Renal cortex interstitium (tissue), 15 donors: ENCODE data around the gene RFTN2. TPM values are rescaled to one million over a fixed set of nuclear protein-coding genes. Genes with fewer than 3 reads are reported as not detected.
A peak's percentile ranks its signal among the peaks of the same experiment; 100 is the strongest.
"Not testable (repeated sequence)": the region's sequence is repeated elsewhere in the genome, so short reads cannot be mapped to it uniquely, and the experiment has no call there.

ENCODE experiments used
- DNase-seq, 11 donors: peaks; one replicate each; pipeline ENCODE4 v3.0.0-alpha.2; 2013; ENCODE audit warnings: low read depth in 9 of 11, low spot score in 4 of 11; ENCODE audit errors: extremely low read depth in 1 of 11
- long read RNA-seq, 16 experiments: transcript quantifications; one replicate each; lab custom pipeline, GENCODE V29; 2026
- polyA plus RNA-seq, 3 donors: library from polyadenylated mRNA; unstranded; fragments of 120-200 nt; gene quantifications; one replicate each; pipeline ENCODE4 v1.2.1, GENCODE V29; 2013; ENCODE audit not compliant: insufficient read length in 3 of 3

The RFTN2 gene
- polyA plus RNA-seq = 10 to 100 TPM; 17.2 to 18.6 (median 17.4) TPM
- long read RNA-seq, donor 1, full-length matches to known transcripts = 5 of 5 reads
- long read RNA-seq, donor 1, partial matches to known transcripts = 0 of 5 reads
- long read RNA-seq, donor 1, other reads (novel, unspliced or antisense) = 0 of 5 reads
- long read RNA-seq, donor 2, full-length matches to known transcripts = 3 of 3 reads
- long read RNA-seq, donor 2, partial matches to known transcripts = 0 of 3 reads
- long read RNA-seq, donor 2, other reads (novel, unspliced or antisense) = 0 of 3 reads
- long read RNA-seq, donor 3, full-length matches to known transcripts = 10 of 15 reads
- long read RNA-seq, donor 3, partial matches to known transcripts = 5 of 15 reads
- long read RNA-seq, donor 3, other reads (novel, unspliced or antisense) = 0 of 15 reads
- long read RNA-seq, donor 4, full-length matches to known transcripts = 8 of 8 reads
- long read RNA-seq, donor 4, partial matches to known transcripts = 0 of 8 reads
- long read RNA-seq, donor 4, other reads (novel, unspliced or antisense) = 0 of 8 reads
- long read RNA-seq, donor 5 = 0 reads
- long read RNA-seq, donor 6, full-length matches to known transcripts = 7 of 26 reads
- long read RNA-seq, donor 6, partial matches to known transcripts = 19 of 26 reads
- long read RNA-seq, donor 6, other reads (novel, unspliced or antisense) = 0 of 26 reads
- long read RNA-seq, donor 7, full-length matches to known transcripts = 7 of 7 reads
- long read RNA-seq, donor 7, partial matches to known transcripts = 0 of 7 reads
- long read RNA-seq, donor 7, other reads (novel, unspliced or antisense) = 0 of 7 reads
- long read RNA-seq, donor 8, full-length matches to known transcripts = 11 of 11 reads
- long read RNA-seq, donor 8, partial matches to known transcripts = 0 of 11 reads
- long read RNA-seq, donor 8, other reads (novel, unspliced or antisense) = 0 of 11 reads
- long read RNA-seq, donor 9, full-length matches to known transcripts = 1 of 20 reads
- long read RNA-seq, donor 9, partial matches to known transcripts = 19 of 20 reads
- long read RNA-seq, donor 9, other reads (novel, unspliced or antisense) = 0 of 20 reads
- long read RNA-seq, donor 10, full-length matches to known transcripts = 2 of 10 reads
- long read RNA-seq, donor 10, partial matches to known transcripts = 8 of 10 reads
- long read RNA-seq, donor 10, other reads (novel, unspliced or antisense) = 0 of 10 reads
- long read RNA-seq, donor 11, full-length matches to known transcripts = 2 of 11 reads
- long read RNA-seq, donor 11, partial matches to known transcripts = 9 of 11 reads
- long read RNA-seq, donor 11, other reads (novel, unspliced or antisense) = 0 of 11 reads
- long read RNA-seq, donor 12, full-length matches to known transcripts = 1 of 1 reads
- long read RNA-seq, donor 12, partial matches to known transcripts = 0 of 1 reads
- long read RNA-seq, donor 12, other reads (novel, unspliced or antisense) = 0 of 1 reads
- long read RNA-seq, donor 13, full-length matches to known transcripts = 5 of 5 reads
- long read RNA-seq, donor 13, partial matches to known transcripts = 0 of 5 reads
- long read RNA-seq, donor 13, other reads (novel, unspliced or antisense) = 0 of 5 reads
- long read RNA-seq, donor 14, full-length matches to known transcripts = 7 of 7 reads
- long read RNA-seq, donor 14, partial matches to known transcripts = 0 of 7 reads
- long read RNA-seq, donor 14, other reads (novel, unspliced or antisense) = 0 of 7 reads
- long read RNA-seq, donor 15, full-length matches to known transcripts = 1 of 1 reads
- long read RNA-seq, donor 15, partial matches to known transcripts = 0 of 1 reads
- long read RNA-seq, donor 15, other reads (novel, unspliced or antisense) = 0 of 1 reads
- long read RNA-seq, donor 16, full-length matches to known transcripts = 17 of 58 reads
- long read RNA-seq, donor 16, partial matches to known transcripts = 41 of 58 reads
- long read RNA-seq, donor 16, other reads (novel, unspliced or antisense) = 0 of 58 reads

DNA sequence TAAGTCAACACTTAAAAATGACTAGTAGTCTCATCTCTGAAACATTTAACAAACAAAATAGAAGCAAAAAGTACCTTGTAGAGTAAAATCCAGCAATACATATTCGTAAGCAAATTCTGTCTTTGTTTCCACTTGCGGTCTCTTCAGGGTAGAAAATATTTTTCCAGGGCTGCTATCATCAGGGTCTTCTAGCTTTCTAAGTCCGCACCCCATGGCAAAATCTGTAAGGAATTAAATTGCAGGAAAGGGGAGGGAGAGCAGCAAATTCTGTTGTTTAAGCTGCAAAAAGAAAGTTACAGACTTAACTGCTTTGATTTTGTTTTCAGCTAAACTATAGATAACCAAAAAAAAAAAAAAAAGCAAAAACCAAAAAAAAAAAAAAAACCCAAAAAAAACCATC, at the start of gene RFTN2:
TSS of gene RFTN2 (minus strand) at position 342 of the 400 bp plus-strand sequence. CDS start at position 213, 129 bp downstream.
- peak in 3 of 11 donors; percentile 18 to 35 (median 29) for DNase-seq

DNA sequence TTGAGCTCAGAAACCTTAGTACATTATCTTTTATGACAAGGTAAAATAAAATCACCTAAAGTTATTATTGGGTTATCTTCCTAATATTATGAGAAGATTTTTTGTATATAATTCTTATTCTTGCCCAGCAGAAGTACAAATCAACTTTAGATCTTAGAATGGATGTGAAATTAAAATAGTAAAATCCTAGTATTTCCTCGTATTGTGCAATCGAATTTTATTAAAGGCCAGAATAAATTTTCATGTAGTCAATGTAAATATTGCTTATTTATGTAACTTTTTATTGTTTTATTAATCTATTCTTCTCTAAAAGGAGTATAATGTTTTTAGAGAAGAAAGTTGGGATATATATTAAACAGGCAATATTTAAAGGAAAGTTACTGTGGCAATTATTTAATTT, 42.5 kb upstream of the RFTN2 start:
- no peak for DNase-seq

DNA sequence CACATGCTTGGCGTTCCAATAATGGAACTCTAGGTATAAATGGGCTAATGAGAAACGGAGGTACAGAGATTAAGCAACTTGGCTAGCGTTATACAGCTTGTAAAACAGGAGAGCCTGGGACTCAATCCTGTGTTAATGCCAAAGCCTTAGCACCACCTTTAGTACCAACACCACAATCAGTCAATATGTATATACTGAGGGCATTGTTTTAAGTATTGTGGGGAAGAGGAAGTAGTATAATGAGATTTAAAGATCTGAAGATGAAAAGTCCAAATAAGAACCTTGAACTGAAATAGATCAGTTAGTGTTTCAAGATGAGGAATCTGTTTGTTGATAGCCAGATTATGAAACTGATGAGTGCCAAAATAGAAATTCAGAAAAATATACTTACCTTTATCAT, 37.9 kb upstream of the RFTN2 start:
- no peak for DNase-seq

- DNase-seq = no peak
Observed at GRCh38 chr2:197711578-197711977, 36.2 kb upstream of the RFTN2 start.

DNA sequence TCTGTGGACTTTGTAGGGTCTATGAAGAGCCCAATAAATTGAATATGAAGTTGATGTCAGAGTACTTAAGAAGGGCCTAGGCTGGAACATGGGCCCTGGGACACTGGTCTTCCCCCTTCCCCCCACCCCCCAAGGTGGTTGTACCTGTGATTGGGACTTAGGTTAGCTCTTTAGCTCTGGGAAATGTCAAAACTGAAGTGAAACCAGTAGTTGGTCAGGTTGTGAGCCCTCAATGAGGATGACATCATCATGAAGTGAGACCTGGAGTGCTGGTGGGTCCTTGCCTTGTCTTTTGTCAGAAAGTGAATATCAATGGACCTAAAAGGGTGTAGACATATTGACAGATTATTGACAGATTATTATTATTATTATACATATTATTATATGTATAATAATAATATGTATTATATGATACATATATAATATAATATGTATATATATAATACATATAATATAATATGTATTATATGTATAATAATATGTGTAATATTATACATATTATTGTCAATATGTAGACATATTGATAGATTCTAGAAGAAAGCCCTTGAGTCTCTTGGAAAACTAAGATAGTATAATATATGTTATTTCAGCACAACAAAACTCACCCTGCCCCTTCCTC, 35.1 kb upstream of the RFTN2 start:
- no peak for DNase-seq

GRCh38 chr2:197709140-197709539, 33.8 kb upstream of the RFTN2 start:
- not testable (repeated sequence) for DNase-seq

- DNase-seq = no peak
Observed at GRCh38 chr2:197708331-197708730, 32.9 kb upstream of the RFTN2 start.

DNA sequence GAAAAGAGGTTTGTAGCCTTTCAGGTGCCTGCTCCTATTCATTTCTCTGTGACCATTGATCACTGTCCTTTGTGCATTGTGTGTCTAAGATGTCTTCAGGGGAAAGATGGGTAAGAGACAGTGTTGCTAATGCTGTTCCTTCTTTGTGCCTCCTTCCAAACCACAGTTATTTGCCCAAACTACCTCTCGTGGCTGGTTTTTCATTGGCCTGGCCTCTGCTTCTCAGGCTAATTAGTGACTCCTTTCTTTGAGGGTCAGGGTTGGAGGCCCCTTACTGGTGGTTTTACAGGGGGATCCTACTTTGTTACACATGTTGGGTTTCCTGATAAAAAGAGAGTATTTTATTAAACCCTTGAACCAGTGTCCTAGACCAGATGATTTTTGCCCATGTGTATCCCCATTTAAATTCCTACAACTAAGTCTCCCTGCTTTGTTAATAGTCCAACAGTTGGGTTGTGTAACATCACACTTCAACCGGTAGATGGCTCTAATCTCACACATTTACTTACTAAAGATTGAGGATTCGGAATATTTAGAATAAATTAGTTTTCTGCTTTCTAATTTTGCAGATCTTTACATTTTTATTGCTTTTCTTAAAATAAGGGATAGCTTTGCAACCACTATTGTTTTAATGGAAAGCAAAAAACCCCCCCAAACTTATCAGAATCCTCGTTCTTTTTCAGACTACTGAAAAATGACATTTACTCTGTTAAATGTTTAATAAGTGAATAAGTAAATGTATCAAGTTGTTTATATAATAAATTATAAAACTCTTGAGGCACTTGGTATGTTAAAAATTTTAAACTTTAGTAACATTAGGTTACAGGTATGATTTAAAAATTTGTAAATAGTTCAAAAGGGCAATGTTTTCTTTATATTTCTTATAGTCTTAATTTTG, 32.2 kb upstream of the RFTN2 start:
- DNase-seq = peak in 3 of 11 donors; percentile 6 to 22 (median 17)

GRCh38 chr2:197706839-197707207, 31.4 kb upstream of the RFTN2 start:
- no peak for DNase-seq

DNA sequence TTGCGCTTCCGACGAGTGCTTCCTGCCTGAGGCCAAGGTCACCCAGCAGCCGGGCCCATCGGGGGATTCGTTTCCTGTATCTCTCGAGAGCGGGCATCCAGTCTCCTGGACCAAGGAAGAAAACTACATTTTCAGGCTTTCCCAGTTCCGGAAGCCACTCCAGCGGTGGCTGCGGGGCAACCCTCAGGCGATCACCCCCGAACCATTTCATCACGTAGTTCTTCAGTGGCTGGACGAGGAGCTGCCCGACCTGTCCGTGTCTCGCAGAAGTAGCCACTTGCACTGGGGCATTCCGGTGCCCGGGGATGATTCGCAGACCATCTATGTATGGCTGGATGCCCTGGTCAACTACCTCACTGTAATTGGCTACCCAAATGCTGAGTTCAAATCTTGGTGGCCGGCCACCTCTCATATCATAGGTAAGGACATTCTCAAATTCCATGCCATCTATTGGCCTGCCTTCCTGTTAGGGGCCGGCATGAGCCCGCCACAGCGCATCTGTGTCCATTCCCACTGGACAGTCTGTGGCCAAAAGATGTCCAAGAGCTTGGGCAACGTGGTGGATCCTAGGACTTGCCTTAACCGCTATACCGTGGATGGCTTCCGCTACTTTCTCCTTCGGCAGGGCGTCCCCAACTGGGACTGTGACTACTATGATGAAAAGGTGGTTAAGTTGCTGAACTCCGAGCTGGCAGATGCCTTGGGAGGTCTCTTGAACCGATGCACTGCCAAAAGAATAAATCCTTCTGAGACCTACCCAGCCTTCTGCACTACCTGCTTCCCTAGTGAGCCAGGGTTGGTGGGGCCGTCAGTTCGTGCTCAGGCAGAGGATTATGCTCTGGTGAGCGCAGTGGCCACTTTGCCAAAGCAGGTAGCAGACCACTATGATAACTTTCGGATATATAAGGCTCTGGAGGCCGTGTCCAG, 30.8 kb upstream of the RFTN2 start:
- DNase-seq = no peak

- DNase-seq = peak; percentile 77 to 92 (median 86)
Observed at GRCh38 chr2:197705121-197705911, 29.9 kb upstream of the RFTN2 start, which contains the start of gene MARS2. Gene MARS2, plus strand, starts transcription at chr2:197705369. Its CDS starts 37 bp downstream, at chr2:197705406.

- no peak for DNase-seq
Observed at GRCh38 chr2:197704434-197705120, 29.2 kb upstream of the RFTN2 start.

DNA sequence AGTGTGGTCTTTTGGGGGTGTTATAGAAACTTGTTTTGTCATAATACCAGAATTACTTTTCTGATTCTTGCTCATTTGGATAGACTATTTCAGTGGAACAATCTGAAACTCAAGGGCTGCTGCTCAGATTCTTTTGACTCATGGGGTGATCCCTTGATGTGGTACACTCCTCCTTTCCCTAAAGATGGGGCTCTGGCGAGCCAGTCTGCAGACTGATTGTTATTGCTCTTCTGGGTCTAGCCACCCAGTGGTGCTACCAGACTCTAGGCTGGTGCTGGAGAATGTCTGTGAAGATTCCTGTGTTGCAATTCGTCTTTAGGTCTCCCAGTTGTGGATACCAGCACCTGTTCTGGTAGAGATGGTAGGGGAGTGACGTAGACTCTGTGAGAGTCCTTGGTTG, 25.6 kb upstream of the RFTN2 start:
- no peak for DNase-seq

DNA sequence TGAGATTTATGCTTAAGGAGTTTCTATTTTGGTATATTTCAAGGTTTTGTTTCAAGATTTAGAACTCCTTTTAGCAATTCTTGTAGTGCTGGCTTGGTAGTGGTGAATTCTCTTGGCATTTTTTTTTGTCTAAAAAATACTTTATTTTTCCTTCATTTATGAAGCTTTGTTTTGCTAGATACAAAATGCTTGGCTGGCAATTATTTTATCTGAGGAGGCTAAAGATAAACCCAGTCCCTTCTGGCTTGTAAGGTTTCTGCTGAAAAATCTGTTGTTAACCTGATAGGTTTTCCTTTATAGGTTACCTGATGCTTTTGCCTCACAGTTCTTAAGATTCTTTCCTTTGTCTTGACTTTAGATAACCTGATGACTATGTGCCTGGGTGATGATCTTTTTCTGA, 24.3 kb upstream of the RFTN2 start:
- DNase-seq = not testable (repeated sequence)
